ENCODE results near the gene LRRC52.
"Not testable (repeated sequence)": the region's sequence is repeated elsewhere in the genome, so short reads cannot be mapped to it uniquely, and the experiment has no call there.

LRRC52 gene

DNA sequence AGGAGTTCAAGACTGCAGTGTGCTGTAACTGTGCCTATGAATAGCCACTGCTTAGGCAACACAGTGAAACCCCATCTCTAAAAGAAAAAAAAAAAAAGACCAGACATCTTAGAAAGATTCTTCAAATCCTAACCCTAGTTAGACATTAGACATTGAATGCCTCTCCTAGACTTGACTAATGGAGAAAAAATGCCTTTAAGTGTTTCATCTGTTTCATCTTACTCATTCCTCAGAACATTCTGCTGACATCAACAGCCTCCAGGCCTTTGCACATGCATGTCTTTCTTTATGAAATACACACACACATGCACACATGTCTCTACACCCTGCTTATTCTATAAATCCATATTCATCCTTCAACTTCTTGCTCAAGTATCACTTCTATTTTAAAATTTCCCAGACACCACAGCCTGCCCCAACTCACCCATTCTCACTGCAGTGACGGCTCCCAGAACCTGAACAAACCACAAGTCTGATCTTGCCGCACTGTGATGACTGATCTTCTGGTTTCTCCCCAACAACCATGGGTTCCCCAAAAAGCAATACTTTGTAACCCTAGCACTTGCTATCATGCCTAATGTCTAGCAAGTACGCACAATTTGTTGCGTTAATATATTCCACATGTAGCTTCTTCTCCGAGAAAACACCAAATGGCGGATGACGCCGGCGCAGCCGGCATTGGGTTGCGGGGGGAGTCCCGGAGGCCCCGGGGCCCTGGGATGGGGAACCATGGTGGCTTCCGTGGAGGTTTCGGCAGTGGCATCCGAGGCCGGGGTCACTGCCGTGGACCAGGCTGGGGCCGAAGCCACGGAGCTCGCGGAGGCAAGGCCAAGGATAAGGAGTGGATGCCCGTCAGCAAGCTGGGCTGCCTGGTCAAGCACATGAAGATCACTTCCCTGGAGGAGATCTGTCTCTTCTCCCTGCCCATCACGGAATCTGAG is 37.4 kb downstream of the LRRC52 start:
- no peak for DNase-seq

DNA sequence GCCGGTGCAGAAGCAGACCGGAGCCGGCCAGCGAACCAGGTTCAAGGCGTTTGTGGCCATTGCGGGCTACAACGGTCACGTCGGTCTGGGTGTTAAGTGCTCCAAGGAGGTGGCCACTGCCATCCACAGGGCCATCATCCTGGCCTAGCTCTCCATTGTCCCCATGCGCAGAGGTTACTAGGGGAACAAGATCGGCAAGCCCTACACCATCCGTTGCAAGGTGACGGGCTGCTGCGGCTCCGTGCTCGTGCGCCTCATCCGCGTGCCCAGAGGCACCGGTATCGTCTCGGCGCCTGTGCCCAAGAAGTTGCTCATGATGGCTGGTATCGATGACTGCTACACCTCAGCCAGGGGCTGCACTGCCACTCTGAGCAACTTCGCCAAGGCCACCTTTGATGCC is 38.1 kb downstream of the LRRC52 start:
- no peak for DNase-seq

DNA sequence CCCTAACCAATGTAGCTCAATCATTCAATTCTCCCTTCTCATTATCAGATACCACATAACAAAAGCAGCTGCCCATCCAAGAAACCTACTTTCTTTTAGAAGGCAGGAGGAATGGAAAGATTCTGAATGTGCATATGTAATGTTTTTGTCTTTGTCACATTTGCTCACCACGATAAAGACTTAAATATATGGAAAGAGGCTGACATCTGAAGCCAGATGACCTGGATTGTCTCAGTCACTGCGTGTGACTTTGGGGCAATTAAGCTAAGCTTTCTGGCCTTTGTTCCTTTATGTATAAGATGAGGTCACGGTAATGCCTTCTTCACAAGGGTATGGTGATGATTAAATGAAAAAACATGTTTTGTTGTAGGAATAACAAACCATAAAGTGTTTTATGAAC is 42.6 kb downstream of the LRRC52 start:
- DNase-seq, result no peak

DNA sequence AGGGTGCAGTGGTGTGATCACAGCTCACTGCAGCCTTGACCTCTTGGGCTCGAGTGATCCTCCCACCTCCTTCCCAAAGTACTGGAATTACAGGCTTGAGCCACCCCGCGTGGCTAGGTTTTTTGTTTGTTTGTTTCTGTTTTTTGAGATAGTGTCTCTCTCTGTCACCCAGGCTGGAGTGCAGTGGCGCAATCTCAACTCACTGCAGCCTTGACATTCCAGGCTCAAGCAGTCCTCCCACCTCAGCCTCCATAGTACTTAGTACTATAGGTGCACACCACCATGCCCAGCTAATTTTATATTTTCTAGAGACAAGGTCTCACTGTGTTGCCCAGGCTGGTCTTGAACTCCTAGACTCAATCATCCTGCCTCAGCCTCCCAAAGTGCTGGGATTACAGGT is 47.6 kb downstream of the LRRC52 start:
- not testable (repeated sequence) for DNase-seq

- peak in 45 of 56 donors; percentile 7 to 94 (median 44) for DNase-seq
Observed at GRCh38 chr1:165592945-165593823, 49.4 kb downstream of the LRRC52 start.

DNA sequence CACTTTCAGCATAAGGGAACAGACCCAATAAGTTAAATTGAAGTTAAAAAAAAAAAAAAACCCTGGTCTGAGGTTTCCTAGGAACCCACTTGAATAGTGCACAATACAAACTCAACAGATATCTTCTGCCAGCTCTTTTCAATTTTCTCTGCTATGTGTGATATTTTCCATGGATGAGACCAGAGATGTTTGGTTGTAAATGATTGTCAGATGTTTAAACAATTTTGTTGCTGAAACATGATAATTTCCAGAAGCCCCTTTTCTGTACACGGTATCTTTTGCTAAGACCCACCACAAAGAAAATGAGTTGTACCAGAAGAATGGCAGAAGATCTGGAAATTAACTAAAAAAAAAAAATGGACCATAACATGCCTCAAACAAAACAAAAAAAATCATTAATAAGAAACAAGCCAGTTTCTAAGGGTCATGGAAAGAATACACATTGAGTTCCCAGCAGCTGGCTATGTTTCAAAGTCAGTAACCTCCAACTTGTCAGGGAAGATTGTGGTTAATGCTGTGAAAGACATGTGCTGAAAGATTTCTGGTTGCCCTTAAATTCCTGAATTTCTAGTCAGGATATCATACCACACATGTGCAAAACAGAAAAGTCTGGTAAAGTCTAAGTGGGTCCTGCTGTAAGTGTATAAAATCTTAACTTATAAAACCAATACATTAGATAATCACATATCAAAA is 51.6 kb downstream of the LRRC52 start:
- no peak for DNase-seq

- DNase-seq, result peak; percentile 45 to 98 (median 92)
Observed at GRCh38 chr1:165597883-165598675, 54.3 kb downstream of the LRRC52 start.

GRCh38 chr1:165598676-165599059 is 54.9 kb downstream of the LRRC52 start:
- no peak for DNase-seq

GRCh38 chr1:165600793-165601192 is 57.0 kb downstream of the LRRC52 start:
- DNase-seq, result peak in 8 of 56 donors; percentile 1 to 48 (median 15)

DNA sequence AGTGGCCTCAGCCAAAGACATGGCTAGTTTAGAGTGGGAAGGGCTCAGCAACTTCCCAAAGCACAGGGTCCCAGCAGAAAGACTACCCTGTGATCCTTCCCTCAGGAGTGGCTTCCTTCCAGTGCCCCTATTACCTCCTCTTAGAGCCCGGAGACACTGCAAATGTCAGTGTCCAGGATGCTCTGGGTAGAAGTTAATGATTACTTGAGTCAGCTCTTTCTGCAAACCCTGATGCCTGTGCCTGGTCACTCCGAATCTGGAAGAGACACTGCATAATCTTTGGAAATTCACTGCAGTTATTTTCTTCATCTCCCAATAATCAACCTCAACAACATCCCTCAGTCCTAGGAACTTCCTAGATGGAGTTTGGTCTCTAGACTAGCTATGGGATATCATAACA is 60.0 kb downstream of the LRRC52 start:
- DNase-seq, result no peak

DNA sequence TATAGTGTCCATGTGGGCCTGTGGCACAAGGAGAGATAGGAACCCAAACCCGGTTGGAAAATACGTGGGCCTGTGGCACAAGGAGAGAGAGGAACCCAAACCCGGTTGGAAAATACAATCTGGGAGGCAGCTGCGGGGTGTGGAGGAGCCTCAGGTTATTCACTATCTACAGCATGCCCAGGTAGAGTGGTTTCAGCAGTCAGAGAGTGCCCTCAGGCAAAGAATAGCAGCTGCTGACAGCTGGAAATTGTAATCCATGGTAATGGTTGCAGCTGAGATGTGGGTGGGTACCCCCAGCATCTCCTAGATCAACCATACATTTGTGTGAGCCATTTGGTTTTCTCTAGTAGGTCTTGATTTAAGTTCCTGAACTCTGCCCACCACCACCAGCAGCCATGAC is 61.4 kb downstream of the LRRC52 start:
- no peak for DNase-seq

- peak in 1 of 56 donors; percentile 4 for DNase-seq
Observed at GRCh38 chr1:165606676-165607075, 62.9 kb downstream of the LRRC52 start.

DNA sequence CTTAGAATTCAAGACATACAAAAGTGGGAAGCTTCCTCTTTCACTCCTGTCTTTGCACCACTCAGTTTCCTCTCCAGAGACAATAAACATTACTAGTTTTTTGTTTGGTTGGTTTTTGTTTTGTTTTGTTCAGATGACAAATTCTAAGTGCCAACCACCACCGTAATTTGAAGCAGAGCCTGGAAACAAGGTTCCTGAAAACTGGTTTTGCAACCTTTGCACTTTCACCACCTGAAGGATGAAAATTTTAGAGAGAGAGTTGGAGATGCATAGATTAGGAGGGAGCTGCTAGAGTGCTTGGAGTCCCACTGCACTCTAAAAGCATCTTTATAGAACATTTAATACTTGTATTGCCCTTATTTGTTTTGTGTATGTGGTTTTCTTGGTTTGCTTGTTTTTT is 67.1 kb downstream of the LRRC52 start:
- DNase-seq, result no peak

DNA sequence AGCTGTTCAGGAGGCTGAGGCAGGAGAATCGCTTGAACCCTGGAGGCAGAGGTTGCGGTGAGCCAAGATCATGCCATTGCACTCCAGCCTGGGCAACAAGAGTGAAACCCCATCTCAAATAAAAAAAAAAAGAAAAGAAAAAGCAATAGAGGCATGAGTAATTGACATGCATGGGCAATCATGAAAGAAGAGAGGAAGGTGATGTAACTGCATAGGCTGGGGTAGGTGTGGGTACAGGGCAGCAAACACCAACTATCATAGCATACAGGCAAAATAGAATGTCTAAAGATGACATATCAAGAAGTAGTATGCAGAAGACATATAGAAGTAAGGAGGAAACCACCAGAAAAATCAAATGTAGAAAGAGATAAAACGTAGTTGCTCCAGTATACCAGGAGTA is 68.3 kb downstream of the LRRC52 start:
- DNase-seq, result no peak
